Activated CD4-positive, alpha-beta T cell treated with anti-CD3 and anti-CD28 coated beads, Interleukin-2, amount 10 ng/mL, durations not matched to agents 7 days and 5 days (primary cell): ENCODE results near the gene LYPD6. TPM values are rescaled to one million over a fixed set of nuclear protein-coding genes. Genes with fewer than 3 reads are reported as not detected.

ENCODE experiments used
- CTCF ChIA-PET: fragments of 350-600 bp; sonication (Branson Sonifier 250); formaldehyde crosslinking; loops from one replicate; lab custom pipeline; 2021; ENCODE audit warnings: antibody characterized with exemption; lab: Charles Lee
- POLR2A ChIA-PET: fragments of 350-600 bp; sonication (Branson Sonifier 250); formaldehyde crosslinking; loops from one replicate; lab custom pipeline; 2021; ENCODE audit warnings: antibody characterized with exemption; lab: Charles Lee
- DNase-seq: peaks from one replicate; pipeline ENCODE4 v3.0.0-alpha.2; 2020
- H3K27ac Mint-ChIP-seq: one replicate; pipeline ENCODE4 v1.8.0; 2021; ENCODE audit warnings: mild to moderate bottlenecking, moderate library complexity, mixed read lengths
- H3K27me3 Mint-ChIP-seq: one replicate; pipeline ENCODE4 v1.8.0; 2021; ENCODE audit warnings: mixed read lengths
- H3K36me3 Mint-ChIP-seq: one replicate; pipeline ENCODE4 v1.8.0; 2021; ENCODE audit warnings: low read depth, mixed read lengths
- H3K4me1 Mint-ChIP-seq: one replicate; pipeline ENCODE4 v1.8.0; 2021; ENCODE audit warnings: mixed read lengths
- H3K4me3 Mint-ChIP-seq: one replicate; pipeline ENCODE4 v1.8.0; 2021; ENCODE audit warnings: mild to moderate bottlenecking, moderate library complexity, mixed read lengths
- H3K9me3 Mint-ChIP-seq: one replicate; pipeline ENCODE4 v1.8.0; 2021; ENCODE audit warnings: mixed read lengths
- total RNA-seq, 2 experiments: library from RNA; stranded (reverse); gene quantifications; one replicate each; pipeline ENCODE4 v1.2.3, GENCODE V29; 2021

LYPD6 gene
- total RNA-seq, 2 experiments from 2014 or later = not detected

GRCh38 chr2:149451417-149452165, 121.2 kb downstream of the LYPD6 start:
- no peak overlapping the region for H3K4me3 Mint-ChIP-seq
- DNase-seq = no peak
- CTCF ChIA-PET = no interaction called here
- no peak overlapping the region for H3K27ac Mint-ChIP-seq
- no peaks in the 10 kb centered on the region for H3K27me3 Mint-ChIP-seq
- no peaks in the 10 kb centered on the region for H3K9me3 Mint-ChIP-seq
- H3K4me1 Mint-ChIP-seq = peaks cover 7% of the 10 kb centered on the region
- POLR2A ChIA-PET = no interaction called here
- H3K36me3 Mint-ChIP-seq = no peaks in the 10 kb centered on the region

- H3K4me3 Mint-ChIP-seq = no peak overlapping the region
- peaks cover 4% of the 10 kb centered on the region for H3K27me3 Mint-ChIP-seq
- H3K27ac Mint-ChIP-seq = no peak overlapping the region
- peaks cover 10% of the 10 kb centered on the region for H3K9me3 Mint-ChIP-seq
- no peak for DNase-seq
- no peaks in the 10 kb centered on the region for H3K36me3 Mint-ChIP-seq
- CTCF ChIA-PET = no interaction called here
- POLR2A ChIA-PET = no interaction called here
- H3K4me1 Mint-ChIP-seq = peaks cover 7% of the 10 kb centered on the region
Observed at GRCh38 chr2:149456285-149456684, 125.9 kb downstream of the LYPD6 start.

- peaks cover 4% of the 10 kb centered on the region for H3K27me3 Mint-ChIP-seq
- CTCF ChIA-PET = no interaction called here
Observed at GRCh38 chr2:149458502-149458901, 128.1 kb downstream of the LYPD6 start.

GRCh38 chr2:149463328-149464002, 133.1 kb downstream of the LYPD6 start:
- Mint-ChIP-seq H3K27me3 (peaks cover 4% of the 10 kb centered on the region), H3K4me3 (no peak overlapping the region), H3K36me3 (no peaks in the 10 kb centered on the region), H3K27ac (no peak overlapping the region), H3K9me3 (peaks cover 7% of the 10 kb centered on the region), H3K4me1 (no peaks in the 10 kb centered on the region)
- CTCF ChIA-PET = no interaction called here
- no peak for DNase-seq
- POLR2A ChIA-PET = no interaction called here

More at GRCh38 chr2:149458502-149458901, 128.1 kb downstream of the LYPD6 start:
- H3K36me3 Mint-ChIP-seq = no peaks in the 10 kb centered on the region
- DNase-seq = no peak
- POLR2A ChIA-PET = no interaction called here
- no peak overlapping the region for H3K4me3 Mint-ChIP-seq
- H3K27ac Mint-ChIP-seq = no peak overlapping the region
- peaks cover 7% of the 10 kb centered on the region for H3K4me1 Mint-ChIP-seq
- peaks cover 10% of the 10 kb centered on the region for H3K9me3 Mint-ChIP-seq

- ChIA-PET CTCF (no interaction called here), POLR2A (no interaction called here)
- DNase-seq = no peak
- Mint-ChIP-seq H3K4me3 (no peak overlapping the region), H3K36me3 (no peaks in the 10 kb centered on the region), H3K4me1 (no peaks in the 10 kb centered on the region), H3K9me3 (no peaks in the 10 kb centered on the region), H3K27me3 (peaks cover 2% of the 10 kb centered on the region), H3K27ac (no peak overlapping the region)
Observed at GRCh38 chr2:149464396-149464795, 134.0 kb downstream of the LYPD6 start.

GRCh38 chr2:149465873-149466272, 135.5 kb downstream of the LYPD6 start:
- no peak for DNase-seq
- CTCF ChIA-PET = no interaction called here

GRCh38 chr2:149466635-149467034, 136.2 kb downstream of the LYPD6 start:
- no peaks in the 10 kb centered on the region for H3K36me3 Mint-ChIP-seq
- no peak overlapping the region for H3K27ac Mint-ChIP-seq
- POLR2A ChIA-PET = no interaction called here
- DNase-seq = no peak
- no peak overlapping the region for H3K4me3 Mint-ChIP-seq
- no peaks in the 10 kb centered on the region for H3K27me3 Mint-ChIP-seq
- no peaks in the 10 kb centered on the region for H3K9me3 Mint-ChIP-seq
- no peaks in the 10 kb centered on the region for H3K4me1 Mint-ChIP-seq
- CTCF ChIA-PET = no interaction called here

More at GRCh38 chr2:149465873-149466272, 135.5 kb downstream of the LYPD6 start:
- POLR2A ChIA-PET = no interaction called here
- H3K36me3 Mint-ChIP-seq = no peaks in the 10 kb centered on the region
- H3K4me3 Mint-ChIP-seq = no peak overlapping the region
- no peak overlapping the region for H3K27ac Mint-ChIP-seq
- no peaks in the 10 kb centered on the region for H3K4me1 Mint-ChIP-seq
- H3K27me3 Mint-ChIP-seq = peaks cover under 1% of the 10 kb centered on the region
- no peaks in the 10 kb centered on the region for H3K9me3 Mint-ChIP-seq

- ChIA-PET POLR2A (no interaction called here), CTCF (interaction anchor here (0.6 kb wide), 1 partner anchor 57 kb away, joined by 7 read pairs; no protein-coding TSS in a partner anchor)
- H3K27ac Mint-ChIP-seq = no peak overlapping the region
- H3K4me3 Mint-ChIP-seq = no peak overlapping the region
- no peaks in the 10 kb centered on the region for H3K4me1 Mint-ChIP-seq
- no peaks in the 10 kb centered on the region for H3K9me3 Mint-ChIP-seq
- DNase-seq = no peak
- H3K27me3 Mint-ChIP-seq = no peaks in the 10 kb centered on the region
- H3K36me3 Mint-ChIP-seq = no peaks in the 10 kb centered on the region
Observed at GRCh38 chr2:149467436-149467835, 137.0 kb downstream of the LYPD6 start.

GRCh38 chr2:149468636-149469035, 138.2 kb downstream of the LYPD6 start:
- Mint-ChIP-seq H3K27me3 (peaks cover 3% of the 10 kb centered on the region), H3K4me3 (no peak overlapping the region), H3K4me1 (no peaks in the 10 kb centered on the region), H3K27ac (no peak overlapping the region), H3K36me3 (no peaks in the 10 kb centered on the region), H3K9me3 (no peaks in the 10 kb centered on the region)
- POLR2A ChIA-PET = no interaction called here
- CTCF ChIA-PET = no interaction called here
- no peak for DNase-seq

GRCh38 chr2:149470046-149470445, 139.7 kb downstream of the LYPD6 start:
- Mint-ChIP-seq H3K4me1 (no peaks in the 10 kb centered on the region), H3K27ac (no peak overlapping the region), H3K27me3 (peaks cover 3% of the 10 kb centered on the region), H3K4me3 (no peak overlapping the region), H3K36me3 (no peaks in the 10 kb centered on the region), H3K9me3 (no peaks in the 10 kb centered on the region)
- CTCF ChIA-PET = no interaction called here
- no peak for DNase-seq
- POLR2A ChIA-PET = no interaction called here

GRCh38 chr2:149472413-149472812, 142.0 kb downstream of the LYPD6 start:
- no peak overlapping the region for H3K4me3 Mint-ChIP-seq
- no peak for DNase-seq
- CTCF ChIA-PET = no interaction called here
- POLR2A ChIA-PET = no interaction called here
- H3K27me3 Mint-ChIP-seq = peaks cover 3% of the 10 kb centered on the region
- no peaks in the 10 kb centered on the region for H3K4me1 Mint-ChIP-seq
- no peaks in the 10 kb centered on the region for H3K9me3 Mint-ChIP-seq
- H3K27ac Mint-ChIP-seq = no peak overlapping the region
- no peaks in the 10 kb centered on the region for H3K36me3 Mint-ChIP-seq

- Mint-ChIP-seq H3K4me3 (no peak overlapping the region), H3K27me3 (peaks cover 3% of the 10 kb centered on the region), H3K4me1 (no peaks in the 10 kb centered on the region), H3K27ac (no peak overlapping the region), H3K36me3 (no peaks in the 10 kb centered on the region), H3K9me3 (no peaks in the 10 kb centered on the region)
- ChIA-PET CTCF (no interaction called here), POLR2A (no interaction called here)
- no peak for DNase-seq
Observed at GRCh38 chr2:149473068-149473467, 142.7 kb downstream of the LYPD6 start.

- POLR2A ChIA-PET = no interaction called here
- Mint-ChIP-seq H3K27me3 (peaks cover 3% of the 10 kb centered on the region), H3K4me1 (no peaks in the 10 kb centered on the region), H3K27ac (no peak overlapping the region), H3K9me3 (no peaks in the 10 kb centered on the region), H3K4me3 (no peak overlapping the region), H3K36me3 (no peaks in the 10 kb centered on the region)
- CTCF ChIA-PET = no interaction called here
- DNase-seq = no peak
Observed at GRCh38 chr2:149473521-149473920, 143.1 kb downstream of the LYPD6 start.
